Measurements from ENCODE around the gene PRR33. TPM values are rescaled to one million over a fixed set of nuclear protein-coding genes. Genes with fewer than 3 reads are reported as not detected.
A peak's percentile ranks its signal among the peaks of the same experiment; 100 is the strongest.

The PRR33 gene
- total and polyA plus RNA-seq, 10 of the 15 experiments (the other 5 are each of a cell fraction or from before 2014, with no cell fraction given): 0.02 to 1.0 (median 0.38) TPM; not detected in 6

DNA sequence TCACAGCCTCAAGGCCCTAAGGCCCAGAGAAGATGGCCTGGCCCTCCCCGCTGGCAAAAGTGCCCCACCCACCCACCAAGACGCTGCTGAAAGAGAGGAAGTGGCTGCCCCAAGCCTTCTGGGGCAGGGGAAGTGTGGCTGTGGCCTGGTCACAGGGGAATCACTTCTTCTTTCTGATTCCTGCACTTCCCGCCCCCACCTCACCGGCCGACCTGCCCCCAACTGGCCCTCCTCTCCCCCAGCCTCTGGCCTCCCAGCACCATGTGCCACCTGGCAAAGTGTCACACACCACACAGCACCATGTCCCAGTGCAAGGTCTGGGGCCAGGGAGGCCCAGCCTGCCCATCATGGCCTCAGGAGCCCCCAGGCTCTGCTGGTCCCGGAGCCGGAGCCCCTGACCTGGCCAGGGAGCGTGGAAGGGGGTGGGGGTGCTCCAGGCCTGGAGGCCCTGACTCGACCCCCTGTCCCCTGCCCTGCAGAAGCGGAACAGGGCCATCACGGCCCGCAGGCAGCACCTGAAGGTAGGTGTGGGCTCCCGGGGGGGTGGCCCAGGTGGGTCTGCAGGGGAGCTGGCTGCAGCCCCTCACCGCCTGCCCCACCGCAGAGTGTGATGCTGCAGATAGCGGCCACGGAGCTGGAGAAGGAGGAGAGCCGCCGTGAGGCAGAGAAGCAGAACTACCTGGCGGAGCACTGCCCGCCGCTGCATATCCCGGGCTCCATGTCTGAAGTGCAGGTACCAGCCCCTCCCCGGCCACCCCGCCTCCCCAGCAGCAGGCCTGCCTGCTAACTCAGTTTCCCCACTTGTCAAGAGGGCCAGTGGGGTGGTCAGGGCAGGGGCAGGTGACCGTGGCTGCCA is 51.5 kb downstream of the PRR33 start (continued):
- TF ChIP-seq, protein P1, sequence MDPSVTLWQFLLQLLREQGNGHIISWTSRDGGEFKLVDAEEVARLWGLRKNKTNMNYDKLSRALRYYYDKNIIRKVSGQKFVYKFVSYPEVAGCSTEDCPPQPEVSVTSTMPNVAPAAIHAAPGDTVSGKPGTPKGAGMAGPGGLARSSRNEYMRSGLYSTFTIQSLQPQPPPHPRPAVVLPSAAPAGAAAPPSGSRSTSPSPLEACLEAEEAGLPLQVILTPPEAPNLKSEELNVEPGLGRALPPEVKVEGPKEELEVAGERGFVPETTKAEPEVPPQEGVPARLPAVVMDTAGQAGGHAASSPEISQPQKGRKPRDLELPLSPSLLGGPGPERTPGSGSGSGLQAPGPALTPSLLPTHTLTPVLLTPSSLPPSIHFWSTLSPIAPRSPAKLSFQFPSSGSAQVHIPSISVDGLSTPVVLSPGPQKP (IDR thresholded peaks at IDR 0.05; ENCODE audit: low read depth, low read length): no peak
- TF ChIP-seq, protein P2, sequence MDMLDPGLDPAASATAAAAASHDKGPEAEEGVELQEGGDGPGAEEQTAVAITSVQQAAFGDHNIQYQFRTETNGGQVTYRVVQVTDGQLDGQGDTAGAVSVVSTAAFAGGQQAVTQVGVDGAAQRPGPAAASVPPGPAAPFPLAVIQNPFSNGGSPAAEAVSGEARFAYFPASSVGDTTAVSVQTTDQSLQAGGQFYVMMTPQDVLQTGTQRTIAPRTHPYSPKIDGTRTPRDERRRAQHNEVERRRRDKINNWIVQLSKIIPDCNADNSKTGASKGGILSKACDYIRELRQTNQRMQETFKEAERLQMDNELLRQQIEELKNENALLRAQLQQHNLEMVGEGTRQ (IDR thresholded peaks at IDR 0.05; ENCODE audit: borderline replicate concordance, low read depth, low read length): no peak
- TF ChIP-seq SRF (IDR thresholded peaks at IDR 0.05; ENCODE audit: low read depth in 2 of 2, low read length in 2 of 2): no peak
- TF ChIP-seq TCF3 (IDR thresholded peaks at IDR 0.05; ENCODE audit: borderline replicate concordance, insufficient read depth, low read depth, low read length): no peak
- 0 out of 2 replicates have a peak, but pooled peaks have one; percentile 48 for TF ChIP-seq CHD2 (IDR thresholded peaks at IDR 0.05; ENCODE audit: borderline replicate concordance, low read depth, low read length)
- TF ChIP-seq, protein P3, sequence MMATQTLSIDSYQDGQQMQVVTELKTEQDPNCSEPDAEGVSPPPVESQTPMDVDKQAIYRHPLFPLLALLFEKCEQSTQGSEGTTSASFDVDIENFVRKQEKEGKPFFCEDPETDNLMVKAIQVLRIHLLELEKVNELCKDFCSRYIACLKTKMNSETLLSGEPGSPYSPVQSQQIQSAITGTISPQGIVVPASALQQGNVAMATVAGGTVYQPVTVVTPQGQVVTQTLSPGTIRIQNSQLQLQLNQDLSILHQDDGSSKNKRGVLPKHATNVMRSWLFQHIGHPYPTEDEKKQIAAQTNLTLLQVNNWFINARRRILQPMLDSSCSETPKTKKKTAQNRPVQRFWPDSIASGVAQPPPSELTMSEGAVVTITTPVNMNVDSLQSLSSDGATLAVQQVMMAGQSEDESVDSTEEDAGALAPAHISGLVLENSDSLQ (IDR thresholded peaks at IDR 0.05): no peak
- TF ChIP-seq HDAC2 (IDR thresholded peaks at IDR 0.05): no peak
- TF ChIP-seq, protein P4, sequence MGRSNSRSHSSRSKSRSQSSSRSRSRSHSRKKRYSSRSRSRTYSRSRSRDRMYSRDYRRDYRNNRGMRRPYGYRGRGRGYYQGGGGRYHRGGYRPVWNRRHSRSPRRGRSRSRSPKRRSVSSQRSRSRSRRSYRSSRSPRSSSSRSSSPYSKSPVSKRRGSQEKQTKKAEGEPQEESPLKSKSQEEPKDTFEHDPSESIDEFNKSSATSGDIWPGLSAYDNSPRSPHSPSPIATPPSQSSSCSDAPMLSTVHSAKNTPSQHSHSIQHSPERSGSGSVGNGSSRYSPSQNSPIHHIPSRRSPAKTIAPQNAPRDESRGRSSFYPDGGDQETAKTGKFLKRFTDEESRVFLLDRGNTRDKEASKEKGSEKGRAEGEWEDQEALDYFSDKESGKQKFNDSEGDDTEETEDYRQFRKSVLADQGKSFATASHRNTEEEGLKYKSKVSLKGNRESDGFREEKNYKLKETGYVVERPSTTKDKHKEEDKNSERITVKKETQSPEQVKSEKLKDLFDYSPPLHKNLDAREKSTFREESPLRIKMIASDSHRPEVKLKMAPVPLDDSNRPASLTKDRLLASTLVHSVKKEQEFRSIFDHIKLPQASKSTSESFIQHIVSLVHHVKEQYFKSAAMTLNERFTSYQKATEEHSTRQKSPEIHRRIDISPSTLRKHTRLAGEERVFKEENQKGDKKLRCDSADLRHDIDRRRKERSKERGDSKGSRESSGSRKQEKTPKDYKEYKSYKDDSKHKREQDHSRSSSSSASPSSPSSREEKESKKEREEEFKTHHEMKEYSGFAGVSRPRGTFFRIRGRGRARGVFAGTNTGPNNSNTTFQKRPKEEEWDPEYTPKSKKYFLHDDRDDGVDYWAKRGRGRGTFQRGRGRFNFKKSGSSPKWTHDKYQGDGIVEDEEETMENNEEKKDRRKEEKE (IDR thresholded peaks at IDR 0.05): no peak
- no peak for TF ChIP-seq BACH1 (IDR thresholded peaks at IDR 0.05; ENCODE audit: borderline replicate concordance)
- no peak; the same call in 1 of the 2 replicates for TF ChIP-seq NR2C1 (IDR thresholded peaks at IDR 0.05)
- TF ChIP-seq, protein P5, sequence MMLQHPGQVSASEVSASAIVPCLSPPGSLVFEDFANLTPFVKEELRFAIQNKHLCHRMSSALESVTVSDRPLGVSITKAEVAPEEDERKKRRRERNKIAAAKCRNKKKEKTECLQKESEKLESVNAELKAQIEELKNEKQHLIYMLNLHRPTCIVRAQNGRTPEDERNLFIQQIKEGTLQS (IDR thresholded peaks at IDR 0.05; ENCODE audit: borderline replicate concordance, extremely low read depth, low read depth, low read length): no peak
- no peak for TF ChIP-seq LARP7 (IDR thresholded peaks at IDR 0.05)
- TF ChIP-seq, protein P6, sequence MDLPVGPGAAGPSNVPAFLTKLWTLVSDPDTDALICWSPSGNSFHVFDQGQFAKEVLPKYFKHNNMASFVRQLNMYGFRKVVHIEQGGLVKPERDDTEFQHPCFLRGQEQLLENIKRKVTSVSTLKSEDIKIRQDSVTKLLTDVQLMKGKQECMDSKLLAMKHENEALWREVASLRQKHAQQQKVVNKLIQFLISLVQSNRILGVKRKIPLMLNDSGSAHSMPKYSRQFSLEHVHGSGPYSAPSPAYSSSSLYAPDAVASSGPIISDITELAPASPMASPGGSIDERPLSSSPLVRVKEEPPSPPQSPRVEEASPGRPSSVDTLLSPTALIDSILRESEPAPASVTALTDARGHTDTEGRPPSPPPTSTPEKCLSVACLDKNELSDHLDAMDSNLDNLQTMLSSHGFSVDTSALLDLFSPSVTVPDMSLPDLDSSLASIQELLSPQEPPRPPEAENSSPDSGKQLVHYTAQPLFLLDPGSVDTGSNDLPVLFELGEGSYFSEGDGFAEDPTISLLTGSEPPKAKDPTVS (IDR thresholded peaks at IDR 0.05; ENCODE audit: low read depth, low read length): no peak
- no peak for TF ChIP-seq ESRRA (IDR thresholded peaks at IDR 0.05; ENCODE audit: low read length)
- TF ChIP-seq PAX8 (IDR thresholded peaks at IDR 0.05): no peak
- TF ChIP-seq JUNB (IDR thresholded peaks at IDR 0.05): no peak
- TF ChIP-seq EGR1 (IDR thresholded peaks at IDR 0.05; ENCODE audit: borderline replicate concordance in 1 of 2, low read depth in 2 of 2, low read length in 2 of 2): peak in 1 of 2 experiments; percentile 3; a peak in 1 of 3 replicates
- TF ChIP-seq PAX5 (IDR thresholded peaks at IDR 0.05; ENCODE audit: borderline replicate concordance, low read depth, low read length): 0 out of 2 replicates have a peak, but pooled peaks have one; percentile 18
- TF ChIP-seq CBX3 (IDR thresholded peaks at IDR 0.05; ENCODE audit: borderline replicate concordance, low read depth): no peak
- no peak for TF ChIP-seq YBX1 (IDR thresholded peaks at IDR 0.05)
- TF ChIP-seq SUZ12 (IDR thresholded peaks at IDR 0.05; ENCODE audit: unreplicated experiment): no peak
- no peak for TF ChIP-seq NFYA (IDR thresholded peaks at IDR 0.05; ENCODE audit: borderline replicate concordance, low read depth, low read length)
